Activated CD4-positive, alpha-beta T cell treated with anti-CD3 and anti-CD28 coated beads, Interleukin-2, amount 10 ng/mL, durations not matched to agents 7 days and 5 days (primary cell): Measurements from ENCODE around the gene RGS8. TPM values are rescaled to one million over a fixed set of nuclear protein-coding genes. Genes with fewer than 3 reads are reported as not detected.

Experiments
- CTCF ChIA-PET: fragments of 350-600 bp; sonication (Branson Sonifier 250); formaldehyde crosslinking; loops from one replicate; lab custom pipeline; 2021; ENCODE audit warnings: antibody characterized with exemption; lab: Charles Lee
- POLR2A ChIA-PET: fragments of 350-600 bp; sonication (Branson Sonifier 250); formaldehyde crosslinking; loops from one replicate; lab custom pipeline; 2021; ENCODE audit warnings: antibody characterized with exemption; lab: Charles Lee
- DNase-seq: peaks from one replicate; pipeline ENCODE4 v3.0.0-alpha.2; 2020
- H3K27ac Mint-ChIP-seq: one replicate; pipeline ENCODE4 v1.8.0; 2021; ENCODE audit warnings: mild to moderate bottlenecking, moderate library complexity, mixed read lengths
- H3K27me3 Mint-ChIP-seq: one replicate; pipeline ENCODE4 v1.8.0; 2021; ENCODE audit warnings: mixed read lengths
- H3K36me3 Mint-ChIP-seq: one replicate; pipeline ENCODE4 v1.8.0; 2021; ENCODE audit warnings: low read depth, mixed read lengths
- H3K4me1 Mint-ChIP-seq: one replicate; pipeline ENCODE4 v1.8.0; 2021; ENCODE audit warnings: mixed read lengths
- H3K4me3 Mint-ChIP-seq: one replicate; pipeline ENCODE4 v1.8.0; 2021; ENCODE audit warnings: mild to moderate bottlenecking, moderate library complexity, mixed read lengths
- H3K9me3 Mint-ChIP-seq: one replicate; pipeline ENCODE4 v1.8.0; 2021; ENCODE audit warnings: mixed read lengths
- total RNA-seq, 2 experiments: library from RNA; stranded (reverse); gene quantifications; one replicate each; pipeline ENCODE4 v1.2.3, GENCODE V29; 2021

RGS8 gene
- total RNA-seq, 2 experiments from 2014 or later = not detected

GRCh38 chr1:182641561-182641960 is 42.8 kb downstream of the RGS8 start:
- Mint-ChIP-seq H3K36me3 (peaks cover 4% of the 10 kb centered on the region), H3K9me3 (peaks cover 8% of the 10 kb centered on the region), H3K4me1 (no peaks in the 10 kb centered on the region), H3K27ac (no peak overlapping the region), H3K4me3 (no peak overlapping the region), H3K27me3 (peaks cover 9% of the 10 kb centered on the region)
- DNase-seq = no peak
- CTCF ChIA-PET = interaction anchor here (0.6 kb wide), 1 partner anchor 390 kb away, joined by 3 read pairs; no protein-coding TSS in a partner anchor
- POLR2A ChIA-PET = no interaction called here

GRCh38 chr1:182639330-182639729 is 45.1 kb downstream of the RGS8 start:
- H3K36me3 Mint-ChIP-seq = peaks cover 4% of the 10 kb centered on the region
- CTCF ChIA-PET = no interaction called here
- no peak overlapping the region for H3K27ac Mint-ChIP-seq
- H3K27me3 Mint-ChIP-seq = peaks cover 14% of the 10 kb centered on the region
- no peaks in the 10 kb centered on the region for H3K4me1 Mint-ChIP-seq
- peaks cover 5% of the 10 kb centered on the region for H3K9me3 Mint-ChIP-seq
- POLR2A ChIA-PET = no interaction called here
- H3K4me3 Mint-ChIP-seq = no peak overlapping the region
- no peak for DNase-seq

- no peaks in the 10 kb centered on the region for H3K36me3 Mint-ChIP-seq
- peaks cover 4% of the 10 kb centered on the region for H3K4me1 Mint-ChIP-seq
- ChIA-PET POLR2A (no interaction called here), CTCF (interaction anchor here (1.7 kb wide), 1 partner anchor 29 kb away, joined by 6 read pairs; no protein-coding TSS in a partner anchor)
- peaks cover 23% of the 10 kb centered on the region for H3K27me3 Mint-ChIP-seq
- H3K9me3 Mint-ChIP-seq = no peaks in the 10 kb centered on the region
- H3K4me3 Mint-ChIP-seq = no peak overlapping the region
- no peak for DNase-seq
- no peak overlapping the region for H3K27ac Mint-ChIP-seq
These were observed 46.6 kb downstream of the RGS8 start for GRCh38 chr1:182637769-182638168.

- peaks cover 13% of the 10 kb centered on the region for H3K4me1 Mint-ChIP-seq
- no peak for DNase-seq
- ChIA-PET CTCF (interaction anchor here (1.2 kb wide), 1 partner anchor 33 kb away, joined by 3 read pairs; no protein-coding TSS in a partner anchor), POLR2A (interaction anchor here (0.6 kb wide), 1 partner anchor 86 kb away, joined by 7 read pairs; no protein-coding TSS in a partner anchor)
- H3K27ac Mint-ChIP-seq = no peak overlapping the region
- no peak overlapping the region for H3K4me3 Mint-ChIP-seq
- no peaks in the 10 kb centered on the region for H3K9me3 Mint-ChIP-seq
- H3K36me3 Mint-ChIP-seq = no peaks in the 10 kb centered on the region
- H3K27me3 Mint-ChIP-seq = peaks cover 34% of the 10 kb centered on the region
These were observed 48.5 kb downstream of the RGS8 start for GRCh38 chr1:182635871-182636270.

Other genes with a start within 250 kb of the RGS8 start
- not detected for gene RGSL1, start 234.4 kb downstream of the RGS8 start, total RNA-seq
- gene RNASEL, start 95.3 kb downstream of the RGS8 start, total RNA-seq = 1 to 10 TPM; 6.7 to 7.3 TPM
- 1 to 10 TPM; 1.9 to 2.0 TPM for gene RGS16, start 80.2 kb downstream of the RGS8 start, total RNA-seq
- gene NPL, start 105.2 kb upstream of the RGS8 start, total RNA-seq = 1 to 10 TPM; 2.7 to 3.1 TPM
- 100 to 1,000 TPM; 206 to 225 TPM for gene DHX9, start 154.8 kb upstream of the RGS8 start, total RNA-seq